Measurements from ENCODE around the gene CDK18.
"Not testable (repeated sequence)": the region's sequence is repeated elsewhere in the genome, so short reads cannot be mapped to it uniquely, and the experiment has no call there.

CDK18 gene

DNA sequence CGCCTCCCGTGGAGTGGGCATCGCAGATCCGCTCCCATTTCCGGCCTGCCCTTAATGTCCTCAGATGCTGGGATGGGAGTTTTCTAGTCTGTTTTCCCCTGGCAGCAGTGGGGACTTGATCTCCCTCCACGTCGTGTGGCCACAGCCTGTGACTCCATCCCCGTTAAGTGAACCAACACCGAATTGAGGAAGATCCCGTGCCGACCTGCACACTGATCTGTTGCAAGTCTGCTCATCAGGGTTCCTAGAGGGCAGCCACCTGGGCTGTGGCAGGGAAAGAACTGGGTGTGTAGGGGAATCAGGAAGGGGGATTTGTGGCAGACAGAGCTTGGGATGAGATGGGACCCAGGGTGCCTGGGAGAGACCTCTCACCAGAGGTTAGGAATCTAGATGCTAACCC is 23.3 kb upstream of the CDK18 start:
- no peak for DNase-seq

- peak in 1 of 5 experiments; percentile 68 for DNase-seq
Measured at GRCh38 chr1:205481629-205482151, 22.8 kb upstream of the CDK18 start.

DNA sequence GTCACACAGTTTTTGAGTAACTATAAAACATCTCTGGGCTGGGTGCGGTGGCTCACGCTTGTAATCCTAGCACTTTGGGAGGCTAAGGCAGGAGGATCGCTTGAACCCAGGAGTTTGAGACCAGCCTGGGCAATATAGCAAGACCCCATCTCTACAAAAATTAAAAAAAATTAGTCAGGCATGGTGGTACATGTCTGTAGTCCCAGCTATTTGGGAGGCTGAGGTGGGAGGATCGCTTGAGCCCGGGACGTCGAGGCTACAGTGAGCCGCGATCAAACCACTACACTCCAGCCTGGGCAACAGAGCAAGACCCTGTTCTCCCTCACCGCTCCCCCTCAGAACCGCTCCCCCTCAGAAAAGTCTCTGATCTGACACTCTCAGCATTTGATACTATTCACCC is 21.9 kb upstream of the CDK18 start:
- not testable (repeated sequence) for DNase-seq

- DNase-seq, result no peak
Measured at GRCh38 chr1:205483372-205483771, 21.1 kb upstream of the CDK18 start.

GRCh38 chr1:205484985-205485967 is 19.2 kb upstream of the CDK18 start:
- peak; percentile 18 to 68 (median 50) for DNase-seq

GRCh38 chr1:205486258-205486657 is 18.2 kb upstream of the CDK18 start:
- no peak for DNase-seq

DNA sequence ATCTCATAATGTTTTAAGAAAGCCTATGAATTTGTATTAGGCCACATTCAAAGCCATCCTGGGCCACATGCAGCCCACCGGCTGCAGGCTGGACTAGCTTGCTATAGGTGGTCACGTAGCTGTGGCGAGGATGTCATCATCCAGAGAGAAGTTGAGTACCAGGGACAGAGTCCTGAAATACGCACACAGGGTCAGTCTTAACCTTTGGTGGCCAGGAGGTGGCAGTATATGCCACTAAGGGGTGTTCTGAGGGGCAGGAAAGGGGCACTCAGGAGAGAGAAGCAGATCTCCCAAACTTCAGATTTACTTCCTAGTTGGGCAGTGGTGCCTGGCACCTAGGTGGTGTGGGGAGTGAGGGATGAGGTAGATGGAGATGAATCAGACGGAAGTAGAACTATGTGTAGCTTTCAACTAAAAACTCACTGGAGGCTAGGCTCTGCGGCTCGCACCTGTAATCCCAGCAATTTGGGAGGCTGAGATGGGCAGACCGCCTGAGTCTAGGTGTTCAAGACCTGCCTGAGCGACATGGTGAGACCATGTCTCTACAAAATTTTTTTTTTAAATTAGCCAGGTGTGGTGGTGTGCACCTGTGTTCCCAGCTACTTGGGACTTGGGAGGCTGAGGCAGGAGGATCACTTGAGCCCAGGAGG is 16.3 kb upstream of the CDK18 start:
- peak in 2 of 5 experiments; percentile 18 to 41 for DNase-seq

- no peak for DNase-seq
Measured at GRCh38 chr1:205491794-205492193, 12.7 kb upstream of the CDK18 start.

DNA sequence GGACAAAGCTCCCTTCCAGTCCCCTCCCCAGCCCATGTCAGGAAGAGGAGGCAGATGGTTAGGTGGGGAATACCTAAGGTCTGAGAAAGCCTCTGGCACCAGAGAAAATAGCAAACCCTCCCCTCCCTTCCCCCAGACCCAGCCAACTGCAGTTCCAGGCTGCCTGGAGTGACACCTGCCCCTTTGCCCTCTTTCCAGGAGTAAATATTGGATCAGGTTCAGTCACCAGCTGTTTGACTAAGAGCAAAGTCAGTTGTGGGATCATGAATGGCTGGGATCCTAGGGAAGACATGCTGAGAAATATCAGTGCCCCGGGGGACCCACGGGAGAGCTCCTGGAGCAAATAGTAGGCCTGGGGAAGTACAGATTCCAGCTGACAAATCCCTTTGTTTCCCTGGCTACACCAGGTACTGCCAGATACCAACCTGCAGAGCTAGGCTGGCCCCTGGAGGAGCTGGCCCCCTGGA is 12.2 kb upstream of the CDK18 start:
- DNase-seq, result no peak

- no peak for DNase-seq
Measured at GRCh38 chr1:205492774-205493173, 11.7 kb upstream of the CDK18 start.

GRCh38 chr1:205493241-205494085 is 11.0 kb upstream of the CDK18 start:
- DNase-seq, result no peak

GRCh38 chr1:205494115-205494514 is 10.4 kb upstream of the CDK18 start:
- DNase-seq, result no peak

- DNase-seq, result no peak
Measured at GRCh38 chr1:205495237-205495823, 9.1 kb upstream of the CDK18 start.

GRCh38 chr1:205496661-205497060 is 7.8 kb upstream of the CDK18 start:
- DNase-seq, result no peak

GRCh38 chr1:205497351-205497750 is 7.1 kb upstream of the CDK18 start:
- no peak for DNase-seq

GRCh38 chr1:205499789-205500188 is 4.7 kb upstream of the CDK18 start:
- no peak for DNase-seq

GRCh38 chr1:205500240-205501233 is 3.9 kb upstream of the CDK18 start:
- no peak for DNase-seq

DNA sequence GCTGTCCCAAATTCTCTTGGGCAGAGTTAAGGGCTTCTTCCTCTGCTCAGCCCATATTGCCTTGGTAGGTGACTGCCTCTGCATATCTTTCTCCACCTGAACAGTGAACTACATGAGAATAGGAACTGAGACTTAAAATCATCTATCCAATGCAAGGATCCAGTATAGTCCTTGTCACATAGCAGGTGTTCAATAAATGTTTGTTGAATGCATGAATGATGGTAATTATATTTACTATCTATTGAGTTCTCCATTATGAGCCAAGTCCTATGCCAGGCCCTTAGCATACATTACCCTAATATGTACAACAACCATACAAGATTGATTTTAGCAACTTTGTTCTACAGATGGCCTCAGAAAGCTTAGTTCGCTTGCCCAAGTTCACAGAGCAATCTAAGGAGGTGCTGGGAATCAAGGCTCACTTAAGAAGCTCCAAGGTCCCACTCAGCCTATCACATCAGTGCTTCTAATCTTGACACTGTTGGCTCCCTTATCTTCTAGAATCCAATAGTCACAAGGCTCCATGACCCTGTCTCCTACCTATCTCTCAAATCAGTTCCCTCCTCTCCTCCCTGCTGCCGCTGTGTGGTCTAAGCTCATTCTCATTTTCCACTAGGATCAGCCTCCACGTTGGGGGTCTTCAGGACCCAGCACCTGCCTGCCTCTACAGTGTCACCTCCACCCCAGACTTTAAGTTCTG is 2.2 kb upstream of the CDK18 start:
- DNase-seq, result no peak

GRCh38 chr1:205502992-205503391 is 1.5 kb upstream of the CDK18 start:
- DNase-seq, result no peak

DNA sequence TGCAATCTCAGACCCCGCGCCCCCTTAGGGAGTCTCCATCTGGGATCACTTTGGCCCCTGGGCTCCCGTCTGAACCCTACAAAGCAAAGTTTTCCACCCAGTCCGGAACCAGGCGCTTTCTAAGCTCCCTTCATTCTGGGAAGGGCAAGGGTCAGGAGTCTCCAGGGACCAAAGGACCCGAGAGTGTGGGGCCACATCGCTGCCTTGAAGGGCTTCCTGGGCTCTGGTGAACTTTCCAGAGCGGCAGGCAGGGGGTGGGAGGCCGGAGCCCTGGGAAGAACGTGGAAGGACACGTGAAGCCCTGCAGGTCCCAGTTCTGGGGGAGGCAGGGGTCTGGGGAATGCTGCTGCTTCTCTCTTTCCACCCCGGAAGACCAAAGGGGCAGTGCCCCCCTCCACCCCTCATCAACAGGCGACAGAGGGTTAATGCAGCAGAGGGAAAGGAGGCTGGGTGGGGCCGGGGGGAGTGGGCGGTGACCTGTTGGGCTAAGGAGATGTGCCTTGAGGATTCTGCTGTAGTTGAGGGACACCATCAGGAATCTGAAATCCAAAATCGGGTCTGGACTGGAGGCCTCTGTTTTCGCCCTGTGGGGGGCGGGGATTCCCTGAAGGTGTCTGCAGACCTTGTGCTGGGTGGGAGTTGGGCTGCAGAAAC is 734 bp downstream of the CDK18 start:
- DNase-seq, result no peak
